HepG2 (cell line): ENCODE data around the gene SLCO4A1. TPM values are rescaled to one million over a fixed set of nuclear protein-coding genes. Genes with fewer than 3 reads are reported as not detected.

ENCODE experiments used
- NFAT5 ChIP-seq: sonication (generic); formaldehyde crosslinking; IDR thresholded peaks from 2 replicates; pipeline ENCODE4 v1.4.0; 2020; ENCODE audit warnings: missing genetic modification reagents
- NFKB2 ChIP-seq: sonication (generic); formaldehyde crosslinking; IDR thresholded peaks from 2 replicates; pipeline ENCODE4 v1.4.0; 2020; ENCODE audit warnings: missing genetic modification reagents, borderline replicate concordance
- RORA ChIP-seq: sonication (generic); formaldehyde crosslinking; IDR thresholded peaks from 2 replicates; pipeline ENCODE4 v1.5.0; 2020; ENCODE audit warnings: mild to moderate bottlenecking, missing genetic modification reagents, moderate library complexity
- SATB2 ChIP-seq: sonication (generic); formaldehyde crosslinking; IDR thresholded peaks from 2 replicates; pipeline ENCODE4 v1.5.0; 2020; ENCODE audit warnings: missing genetic modification reagents
- SNAI1 ChIP-seq: sonication (generic); formaldehyde crosslinking; IDR thresholded peaks from 2 replicates; pipeline ENCODE4 v1.5.0; 2020; ENCODE audit warnings: mild to moderate bottlenecking, missing genetic modification reagents, borderline replicate concordance
- SRSF9 ChIP-seq: fragments of 200-400 bp; formaldehyde crosslinking; IDR thresholded peaks from 2 replicates; pipeline ENCODE4 v1.6.1; 2018; ENCODE audit warnings: borderline replicate concordance, mild to moderate bottlenecking, low read depth, low read length; ENCODE audit not compliant: insufficient read depth, poor library complexity, severe bottlenecking
- TERF1 ChIP-seq: sonication (generic); formaldehyde crosslinking; IDR thresholded peaks from 2 replicates; pipeline ENCODE4 v1.8.0; 2022; ENCODE audit warnings: mild to moderate bottlenecking, missing genetic modification reagents, moderate library complexity
- TMF1 ChIP-seq: sonication (generic); formaldehyde crosslinking; IDR thresholded peaks from 2 replicates; pipeline ENCODE4 v1.8.1; 2022; ENCODE audit warnings: low read depth, missing genetic modification reagents
- ZFP36L2 ChIP-seq: sonication (generic); formaldehyde crosslinking; IDR thresholded peaks from 2 replicates; pipeline ENCODE4 v1.4.0; 2020; ENCODE audit warnings: missing genetic modification reagents
- ZNF329 ChIP-seq: sonication (generic); formaldehyde crosslinking; IDR thresholded peaks from 2 replicates; pipeline ENCODE4 v1.9.0; 2021; ENCODE audit warnings: low read depth, mild to moderate bottlenecking, missing genetic modification reagents
- ZNF639 ChIP-seq: conservative IDR thresholded peaks from 2 replicates; pipeline ENCODE4 v1.6.1; 2018; ENCODE audit warnings: missing genetic modification reagents
- polyA plus RNA-seq, 8 experiments: library from polyadenylated mRNA; depleted of rRNA in 3 of 8; stranded (reverse) in 7 of 8; unstranded in 1 of 8; fragments of >200 nt; fragmentation: Illumina TruSeq in 4 of 8; extraction: Trizol in 4 of 8; gene quantifications; 2 replicates each; pipeline versions ENCODE4 v1.2.1 to v1.2.3, GENCODE V29; 2011 to 2016; ENCODE audit warnings: low read depth in 4 of 8, missing spikeins in 1 of 8, mixed read lengths in 1 of 8; ENCODE audit not compliant: insufficient read depth in 1 of 8
- total RNA-seq, 5 experiments: library from RNA; depleted of rRNA; stranded (reverse); fragments of >200 nt; fragmentation: Illumina TruSeq; extraction: Trizol; gene quantifications; 2 replicates each; pipeline ENCODE4 v1.2.3, GENCODE V29; 2016; ENCODE audit warnings: low read depth in 1 of 5
- TF ChIP-seq, protein P1 (sequence below): sonication (generic); formaldehyde crosslinking; IDR thresholded peaks from 2 replicates; pipeline ENCODE4 v1.4.0; 2020; ENCODE audit warnings: missing genetic modification reagents
- TF ChIP-seq, protein P2 (sequence below): sonication (generic); formaldehyde crosslinking; IDR thresholded peaks from 2 replicates; pipeline ENCODE4 v1.5.0; 2020; ENCODE audit warnings: mild to moderate bottlenecking, missing genetic modification reagents
- TF ChIP-seq, protein P3 (sequence below): sonication (generic); formaldehyde crosslinking; IDR thresholded peaks from 2 replicates; pipeline ENCODE4 v1.4.0; 2020; ENCODE audit warnings: low read depth, mild to moderate bottlenecking, missing genetic modification reagents

Gene SLCO4A1
- total and polyA plus RNA-seq, 2 of the 13 experiments (the other 11 are each of a cell fraction or from before 2014, with no cell fraction given) = 55.5 to 112 TPM

DNA sequence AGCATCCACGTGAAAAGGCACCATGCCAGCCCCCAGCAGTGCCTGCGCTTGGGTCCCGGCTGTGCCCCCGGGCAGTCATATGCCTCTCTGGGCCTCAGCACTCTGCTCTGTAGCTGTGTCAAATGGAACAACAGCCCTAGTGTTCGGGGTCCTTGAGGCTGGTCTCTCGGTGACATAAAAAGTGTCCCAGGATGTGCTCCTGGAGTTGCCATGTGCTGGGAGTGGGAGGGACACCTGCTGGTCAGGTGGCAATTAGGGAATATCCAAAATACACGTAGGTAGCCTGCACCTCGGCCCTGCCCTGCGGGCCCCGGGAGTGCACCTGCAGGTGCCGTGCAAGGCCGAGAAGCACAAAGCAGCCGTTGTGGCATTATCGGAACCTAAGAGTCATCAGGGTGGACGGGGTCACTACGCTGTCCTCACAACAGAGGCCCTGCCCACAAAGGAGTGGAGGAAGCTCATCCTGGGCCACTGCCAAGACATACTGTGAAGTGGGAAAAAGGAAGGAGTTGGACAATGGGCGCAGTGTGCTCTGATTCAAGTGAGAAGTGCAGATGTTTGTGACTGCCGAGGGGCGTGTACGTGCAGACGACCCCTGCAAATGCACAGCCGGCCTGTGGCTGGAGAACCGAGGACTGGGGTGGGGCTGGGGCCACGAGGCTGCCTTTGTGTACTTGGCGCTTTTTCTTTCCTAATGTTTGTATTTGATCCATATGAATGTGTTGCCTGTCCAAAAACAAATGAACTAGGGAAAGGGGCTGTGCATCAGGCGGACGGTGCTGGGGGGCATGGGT, 24.6 kb downstream of the SLCO4A1 start (continued):
- TF ChIP-seq ZNF329 (CRISPR knock-in tag) (no peak), TERF1 (CRISPR knock-in tag) (peak; percentile 80; the same call in 1 of the 2 replicates), NFAT5 (CRISPR knock-in tag) (peak; percentile 64; the same call in 1 of the 2 replicates), RORA (CRISPR knock-in tag) (no peak), NFKB2 (peak; percentile 83), ZFP36L2 (CRISPR knock-in tag) (0 out of 2 replicates have a peak, but pooled peaks have one; percentile 38), SNAI1 (CRISPR knock-in tag) (peak; percentile 99; the same call in 1 of the 2 replicates), TMF1 (peak; percentile 92), SRSF9 (no peak), ZNF639 (CRISPR knock-in tag) (no peak; the same call in none of the 2 replicates), SATB2 (CRISPR knock-in tag) (no peak)
- TF ChIP-seq, protein P1, sequence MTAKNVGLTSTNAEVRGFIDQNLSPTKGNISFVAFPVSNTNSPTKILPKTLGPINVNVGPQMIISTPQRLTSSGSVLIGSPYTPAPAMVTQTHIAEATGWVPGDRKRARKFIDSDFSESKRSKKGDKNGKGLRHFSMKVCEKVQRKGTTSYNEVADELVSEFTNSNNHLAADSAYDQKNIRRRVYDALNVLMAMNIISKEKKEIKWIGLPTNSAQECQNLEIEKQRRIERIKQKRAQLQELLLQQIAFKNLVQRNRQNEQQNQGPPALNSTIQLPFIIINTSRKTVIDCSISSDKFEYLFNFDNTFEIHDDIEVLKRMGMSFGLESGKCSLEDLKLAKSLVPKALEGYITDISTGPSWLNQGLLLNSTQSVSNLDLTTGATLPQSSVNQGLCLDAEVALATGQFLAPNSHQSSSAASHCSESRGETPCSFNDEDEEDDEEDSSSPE (CRISPR knock-in tag) = peak; percentile 84
- TF ChIP-seq, protein P2, sequence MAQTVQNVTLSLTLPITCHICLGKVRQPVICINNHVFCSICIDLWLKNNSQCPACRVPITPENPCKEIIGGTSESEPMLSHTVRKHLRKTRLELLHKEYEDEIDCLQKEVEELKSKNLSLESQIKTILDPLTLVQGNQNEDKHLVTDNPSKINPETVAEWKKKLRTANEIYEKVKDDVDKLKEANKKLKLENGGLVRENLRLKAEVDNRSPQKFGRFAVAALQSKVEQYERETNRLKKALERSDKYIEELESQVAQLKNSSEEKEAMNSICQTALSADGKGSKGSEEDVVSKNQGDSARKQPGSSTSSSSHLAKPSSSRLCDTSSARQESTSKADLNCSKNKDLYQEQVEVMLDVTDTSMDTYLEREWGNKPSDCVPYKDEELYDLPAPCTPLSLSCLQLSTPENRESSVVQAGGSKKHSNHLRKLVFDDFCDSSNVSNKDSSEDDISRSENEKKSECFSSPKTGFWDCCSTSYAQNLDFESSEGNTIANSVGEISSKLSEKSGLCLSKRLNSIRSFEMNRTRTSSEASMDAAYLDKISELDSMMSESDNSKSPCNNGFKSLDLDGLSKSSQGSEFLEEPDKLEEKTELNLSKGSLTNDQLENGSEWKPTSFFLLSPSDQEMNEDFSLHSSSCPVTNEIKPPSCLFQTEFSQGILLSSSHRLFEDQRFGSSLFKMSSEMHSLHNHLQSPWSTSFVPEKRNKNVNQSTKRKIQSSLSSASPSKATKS = no peak
- TF ChIP-seq, protein P3, sequence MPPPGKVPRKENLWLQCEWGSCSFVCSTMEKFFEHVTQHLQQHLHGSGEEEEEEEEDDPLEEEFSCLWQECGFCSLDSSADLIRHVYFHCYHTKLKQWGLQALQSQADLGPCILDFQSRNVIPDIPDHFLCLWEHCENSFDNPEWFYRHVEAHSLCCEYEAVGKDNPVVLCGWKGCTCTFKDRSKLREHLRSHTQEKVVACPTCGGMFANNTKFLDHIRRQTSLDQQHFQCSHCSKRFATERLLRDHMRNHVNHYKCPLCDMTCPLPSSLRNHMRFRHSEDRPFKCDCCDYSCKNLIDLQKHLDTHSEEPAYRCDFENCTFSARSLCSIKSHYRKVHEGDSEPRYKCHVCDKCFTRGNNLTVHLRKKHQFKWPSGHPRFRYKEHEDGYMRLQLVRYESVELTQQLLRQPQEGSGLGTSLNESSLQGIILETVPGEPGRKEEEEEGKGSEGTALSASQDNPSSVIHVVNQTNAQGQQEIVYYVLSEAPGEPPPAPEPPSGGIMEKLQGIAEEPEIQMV = 0 out of 2 replicates have a peak, but pooled peaks have one; percentile 22
